HG02840 (cell line): ENCODE data around the gene CENPQ.

Experiments
- ATAC-seq: cut with Tn5 transposase; IDR thresholded peaks from one replicate; pipeline ENCODE4 v1.9.1; 2021; ENCODE audit warnings: mild to moderate bottlenecking, moderate library complexity, moderate number of reproducible peaks; ENCODE audit not compliant: unreplicated experiment, low FRiP score

The CENPQ gene

GRCh38 chr6:49499623-49500022 lies 36.5 kb downstream of the CENPQ start, which contains the start of gene GLYATL3:
Gene GLYATL3, plus strand, starts transcription at chr6:49499923. Its CDS starts 12,068 bp downstream, at chr6:49511991.
- no peak for ATAC-seq

GRCh38 chr6:49504666-49505065 lies 41.5 kb downstream of the CENPQ start:
- no peak for ATAC-seq

GRCh38 chr6:49506569-49507111 lies 43.5 kb downstream of the CENPQ start:
- ATAC-seq = no peak

GRCh38 chr6:49509342-49509741 lies 46.2 kb downstream of the CENPQ start:
- no peak for ATAC-seq

- no peak for ATAC-seq
Measured at GRCh38 chr6:49513153-49513989, 50.2 kb downstream of the CENPQ start.

- ATAC-seq = no peak
Measured at GRCh38 chr6:49514571-49515484, 51.7 kb downstream of the CENPQ start.

- no peak for ATAC-seq
Measured at GRCh38 chr6:49515485-49516146, 52.4 kb downstream of the CENPQ start.

- ATAC-seq = no peak
Measured at GRCh38 chr6:49516147-49516505, 53.0 kb downstream of the CENPQ start.

GRCh38 chr6:49517919-49518318 lies 54.7 kb downstream of the CENPQ start:
- no peak for ATAC-seq

- ATAC-seq = no peak
Measured at GRCh38 chr6:49519660-49520059, 56.5 kb downstream of the CENPQ start.

GRCh38 chr6:49522710-49523593 lies 59.8 kb downstream of the CENPQ start:
- ATAC-seq = no peak

GRCh38 chr6:49523901-49524300 lies 60.7 kb downstream of the CENPQ start:
- ATAC-seq = no peak

GRCh38 chr6:49524541-49524940 lies 61.4 kb downstream of the CENPQ start:
- ATAC-seq = no peak

- no peak for ATAC-seq
Measured at GRCh38 chr6:49526598-49526997, 63.4 kb downstream of the CENPQ start.

GRCh38 chr6:49527320-49527719 lies 64.2 kb downstream of the CENPQ start:
- ATAC-seq = no peak

- ATAC-seq = no peak
Measured at GRCh38 chr6:49528571-49528970, 65.4 kb downstream of the CENPQ start.

GRCh38 chr6:49530141-49530776 lies 67.1 kb downstream of the CENPQ start:
- no peak for ATAC-seq

GRCh38 chr6:49531774-49532569 lies 68.8 kb downstream of the CENPQ start:
- peak; percentile 87 for ATAC-seq
